ENCODE data around the gene SLC25A22.

Gene SLC25A22

GRCh38 chr11:788953-789940 lies 8.8 kb downstream of the SLC25A22 start:
- no peak for DNase-seq

GRCh38 chr11:788009-788640 lies 10.0 kb downstream of the SLC25A22 start:
- DNase-seq = no peak

- no peak for DNase-seq
These were observed 10.9 kb downstream of the SLC25A22 start for GRCh38 chr11:787084-787675.

DNA sequence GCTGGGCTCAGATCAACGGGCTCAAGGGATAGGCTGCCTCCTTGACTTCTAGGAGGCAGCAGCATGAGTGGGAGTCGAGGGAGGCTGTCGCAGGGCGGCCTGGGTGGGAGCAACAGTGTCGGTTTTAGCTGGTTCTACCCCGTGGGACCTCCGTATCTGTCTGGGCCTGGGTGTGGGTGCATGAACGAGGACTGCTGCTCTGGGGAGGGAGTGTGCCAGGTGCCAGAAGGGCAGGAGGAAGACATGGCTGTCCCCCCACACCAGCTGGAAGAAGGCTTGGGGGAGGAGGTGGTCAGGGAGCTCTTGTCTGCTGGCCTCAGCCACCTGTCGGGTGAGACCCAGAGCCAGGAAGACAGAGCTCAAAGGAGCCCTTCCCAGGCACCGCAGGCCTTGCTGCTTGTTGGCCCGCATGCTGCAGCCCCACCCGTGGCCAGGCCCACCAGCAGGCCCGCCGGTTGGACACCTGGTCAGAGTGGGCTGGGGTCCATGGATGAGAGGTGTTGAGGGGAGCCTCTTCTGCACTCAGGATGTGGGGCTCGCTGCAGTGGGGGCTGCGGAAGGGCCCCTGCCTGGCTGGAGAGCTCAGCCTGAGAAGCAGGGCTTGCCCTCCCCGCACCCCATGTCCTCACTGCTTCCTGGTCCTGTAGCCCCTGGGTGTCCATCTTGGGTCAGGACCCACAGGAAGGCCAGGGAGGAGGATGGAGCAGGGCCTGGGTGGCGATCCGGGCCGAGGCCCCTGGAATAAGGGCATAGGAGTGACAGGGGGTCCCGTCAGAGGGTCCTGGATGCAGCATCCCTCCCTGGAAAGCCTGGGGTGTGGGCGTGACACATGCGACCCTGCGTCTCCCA lies 11.6 kb downstream of the SLC25A22 start:
- no peak for DNase-seq

DNA sequence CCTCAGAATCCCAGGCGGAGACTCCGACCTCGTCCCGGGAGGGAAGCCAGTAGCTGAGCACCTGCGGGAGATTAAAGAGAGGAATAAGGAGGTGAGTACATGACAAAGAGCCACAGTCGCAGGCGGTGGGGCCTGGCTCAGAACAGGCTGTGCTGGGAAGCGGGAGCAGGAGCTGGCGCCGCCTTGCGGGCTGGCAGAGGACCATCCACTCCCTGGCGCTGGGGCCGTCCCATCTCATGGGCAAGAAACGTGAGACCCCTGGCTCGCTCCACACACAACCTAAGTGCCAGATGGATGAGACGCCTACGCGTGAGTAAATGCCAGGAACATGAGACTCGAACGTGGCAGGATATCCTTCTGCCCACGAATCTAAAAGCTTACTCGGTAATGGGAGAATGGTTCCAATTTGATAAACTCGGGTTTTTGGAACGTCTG lies 14.5 kb downstream of the SLC25A22 start:
- no peak for DNase-seq

- no peak for DNase-seq
These were observed 15.6 kb downstream of the SLC25A22 start for GRCh38 chr11:782264-783174.

- DNase-seq = no peak
These were observed 18.0 kb downstream of the SLC25A22 start for GRCh38 chr11:779955-780532.

DNA sequence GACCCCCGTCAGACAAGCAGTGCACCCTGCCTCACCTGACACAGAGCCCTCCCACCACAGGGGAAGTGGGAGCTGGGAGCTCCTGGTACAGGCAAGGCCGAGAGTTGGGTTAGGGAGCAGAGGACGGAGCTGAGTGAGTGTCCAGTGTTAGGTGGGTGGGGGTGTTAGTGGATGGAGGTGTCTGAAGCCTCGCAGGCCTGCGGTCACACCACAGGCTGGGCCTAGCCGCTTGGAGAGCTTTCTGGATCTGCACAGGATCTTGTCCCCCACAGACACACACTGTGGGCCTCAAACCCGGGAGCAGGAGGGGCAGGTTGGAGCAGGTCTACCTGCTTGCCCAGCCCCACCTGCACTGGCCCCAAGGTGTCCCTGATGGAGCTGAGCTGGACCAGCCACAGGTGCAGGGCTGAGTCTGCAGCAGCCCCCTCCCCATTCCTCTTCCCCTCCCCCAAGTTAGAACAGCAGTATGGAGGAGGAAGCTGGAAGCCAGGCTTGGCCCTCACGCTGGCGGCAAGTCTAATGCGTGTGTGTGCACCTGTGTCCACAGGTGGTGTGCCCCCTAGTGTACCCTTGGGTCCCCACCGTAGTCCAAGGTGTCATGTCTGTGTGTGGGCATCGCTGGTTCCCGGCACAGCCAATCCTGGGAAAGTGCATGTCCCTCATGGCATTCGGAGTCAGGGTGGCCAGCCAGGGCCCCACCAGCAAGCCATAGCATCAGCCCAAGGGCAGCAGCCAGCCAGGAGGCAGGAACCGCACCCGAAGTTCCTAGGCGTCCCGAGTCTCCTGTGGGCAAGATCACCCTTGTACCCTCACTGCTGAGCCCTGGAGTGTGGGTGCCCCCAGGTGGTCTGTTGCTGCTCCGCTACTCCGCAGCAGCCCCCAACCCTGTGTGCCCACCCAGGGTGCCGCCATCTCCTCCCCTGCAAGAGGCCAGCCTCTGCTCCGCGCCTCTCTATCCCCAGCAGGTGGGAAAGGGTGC lies 18.8 kb downstream of the SLC25A22 start:
- DNase-seq = no peak

- DNase-seq = peak; percentile 91
These were observed 20.5 kb downstream of the SLC25A22 start, which contains the start of gene GATD1 for GRCh38 chr11:777288-778255. Gene GATD1 (minus strand): TSS chr11:777487. CDS start chr11:777462, 25 bp downstream.

GRCh38 chr11:776561-777287 lies 21.4 kb downstream of the SLC25A22 start:
- no peak for DNase-seq

GRCh38 chr11:776263-776560 lies 21.9 kb downstream of the SLC25A22 start:
- DNase-seq = no peak

DNA sequence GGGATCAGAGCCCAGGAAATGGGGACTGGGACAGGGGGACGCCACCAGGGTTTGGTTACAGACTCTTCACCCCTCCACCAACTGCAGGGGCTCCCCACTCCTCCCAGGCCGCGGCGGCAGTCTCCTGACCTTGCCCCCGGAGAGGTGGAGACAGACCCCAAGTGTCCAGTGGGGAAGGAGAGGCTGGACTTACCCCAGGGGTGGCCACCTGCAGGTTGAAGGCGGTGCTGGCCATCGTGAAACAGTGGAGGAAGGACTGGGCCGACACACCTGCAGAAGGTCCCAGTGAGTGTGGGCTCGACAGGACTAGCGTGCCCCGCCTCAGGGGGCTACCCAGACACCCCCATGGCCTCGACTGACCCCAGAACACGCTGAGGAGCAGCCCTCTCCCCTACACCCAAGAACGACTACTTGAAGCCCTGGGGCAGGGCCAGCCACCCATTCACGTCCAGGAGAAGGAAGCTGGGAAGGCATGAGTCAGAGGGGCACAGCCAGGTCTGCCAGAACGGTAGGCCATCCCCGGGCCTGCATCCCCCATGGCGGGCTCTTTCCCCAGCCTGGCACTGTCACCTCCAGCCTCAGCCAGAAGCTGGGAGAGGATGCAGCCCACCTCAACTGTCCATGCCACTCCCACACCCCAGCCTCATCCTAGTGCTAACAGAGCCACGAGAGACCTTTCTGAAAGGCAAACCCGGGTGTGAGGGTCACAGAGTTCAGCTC lies 23.0 kb downstream of the SLC25A22 start:
- DNase-seq = no peak

DNA sequence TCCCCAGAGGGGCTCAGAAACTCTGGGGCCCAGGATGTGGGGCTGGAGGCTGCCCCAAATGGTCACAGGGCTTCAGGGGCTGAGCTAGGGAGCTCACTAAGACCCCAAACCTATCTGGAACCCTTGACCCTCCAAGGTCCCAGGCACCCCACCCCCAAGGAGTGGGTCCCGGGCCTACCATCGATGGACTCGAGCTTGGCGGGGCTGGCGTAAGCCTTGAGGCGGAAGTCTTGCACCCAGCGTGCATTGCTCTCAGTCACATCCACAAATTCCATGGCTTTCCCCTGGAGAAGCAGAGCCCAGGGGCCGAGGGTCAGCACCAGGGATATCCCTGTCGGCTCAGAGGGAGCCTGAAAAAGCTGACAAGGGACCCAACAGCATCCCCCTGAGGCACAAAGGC lies 24.3 kb downstream of the SLC25A22 start:
- DNase-seq = no peak

GRCh38 chr11:773425-773824 lies 24.7 kb downstream of the SLC25A22 start:
- no peak for DNase-seq

DNA sequence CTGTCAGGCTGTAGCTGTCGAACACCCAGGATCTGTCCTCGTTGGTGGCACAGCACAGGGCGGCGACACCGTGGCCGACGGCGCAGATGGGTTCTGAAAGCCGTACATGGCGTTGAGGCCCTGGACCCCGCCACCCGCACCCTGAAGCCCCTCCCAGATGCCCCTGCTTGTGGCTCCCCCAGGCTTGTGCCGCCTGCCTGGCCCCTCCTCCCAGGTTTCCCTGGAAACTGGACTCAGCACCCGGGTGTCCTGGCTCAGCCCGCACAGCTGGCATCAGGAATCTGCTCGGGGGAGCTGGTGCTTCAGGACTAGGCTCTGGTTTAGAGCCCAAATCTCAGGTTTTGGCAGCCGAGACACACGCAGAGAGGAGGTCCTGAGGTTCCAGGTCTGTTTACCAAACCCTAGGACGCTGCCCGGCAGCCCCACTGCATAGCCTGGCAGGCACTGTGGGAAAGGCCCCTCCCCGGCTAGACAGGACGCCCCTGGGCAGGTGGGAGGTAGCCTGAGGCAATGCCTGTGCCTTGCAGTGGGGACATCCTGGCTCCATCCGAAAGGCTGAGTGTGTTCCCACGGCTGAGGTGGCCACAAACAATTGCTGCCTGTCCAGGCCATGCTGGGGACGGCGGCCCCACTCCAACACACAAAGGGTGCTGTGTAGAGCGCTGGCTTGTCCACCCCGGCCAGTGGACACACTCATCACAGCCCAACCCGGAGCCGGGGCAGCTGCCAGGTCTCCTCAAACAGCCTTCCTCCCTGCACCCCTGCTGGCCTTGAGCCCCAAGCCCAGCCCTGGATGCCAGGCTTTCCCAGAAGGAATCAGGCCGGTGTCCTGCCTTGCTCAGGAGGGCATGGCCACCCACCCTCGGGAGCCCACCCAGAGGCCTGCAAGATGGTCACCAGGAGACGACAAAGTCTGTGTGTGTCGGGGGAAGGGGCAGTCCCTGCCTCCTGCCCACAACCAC lies 25.4 kb downstream of the SLC25A22 start:
- no peak for DNase-seq

DNA sequence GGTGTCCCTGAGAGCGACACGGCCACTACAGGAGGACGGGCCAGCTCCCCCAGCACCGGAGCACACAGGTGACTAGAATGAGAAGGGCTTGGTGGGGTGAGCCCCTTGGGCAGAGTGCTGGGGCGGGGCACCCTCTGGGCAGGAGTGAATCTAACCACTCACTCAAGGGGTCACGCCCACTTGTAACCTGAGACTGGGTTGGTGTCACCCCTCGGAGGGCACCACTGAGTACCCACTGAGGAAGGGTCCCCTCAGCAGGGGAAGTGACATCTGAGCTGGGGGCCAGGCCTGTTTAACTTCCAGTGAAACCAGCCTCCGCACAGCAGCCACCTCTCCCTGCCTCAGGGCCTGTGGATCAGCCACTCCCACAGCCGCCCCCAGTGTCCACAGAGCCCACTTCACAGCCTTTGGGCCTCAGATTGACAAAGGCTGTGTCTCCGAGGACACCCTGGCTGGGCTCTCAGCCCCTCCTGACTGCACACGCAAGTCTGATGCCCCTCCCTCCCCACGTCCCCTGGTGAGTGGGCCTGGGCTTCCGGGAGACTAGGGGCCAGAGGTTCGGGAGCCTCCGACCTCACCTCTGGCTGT lies 26.4 kb downstream of the SLC25A22 start:
- no peak for DNase-seq

All from activated CD4-positive, alpha-beta T cell treated with anti-CD3 and anti-CD28 coated beads for 1 hour (primary cell).